Transverse colon (tissue), 3 donors: ENCODE data around the gene POU2F1.

ENCODE experiments used
- CTCF ChIP-seq, 5 experiments: fragments of 200-600 bp in 3 of 5; fragments of 450-650 bp in 2 of 5; sonication (generic) in 3 of 5; IDR thresholded peaks; 1 replicate in 2 of 5; 2 replicates in 3 of 5; pipeline ENCODE4 v1.5.1; 2016 to 2017; ENCODE audit warnings: antibody characterized with exemption in 5 of 5, inconsistent platforms in 3 of 5, mild to moderate bottlenecking in 2 of 5, moderate library complexity in 1 of 5
- EP300 ChIP-seq: sonication (generic); formaldehyde crosslinking; IDR thresholded peaks from one replicate; pipeline ENCODE4 v1.6.1; 2017; ENCODE audit warnings: antibody characterized with exemption, low read depth

- TF ChIP-seq EP300 (no peak), CTCF (IDR thresholded peaks at IDR 0.05) (no peak)
Observed at GRCh38 chr1:167365360-167365759, 144.7 kb downstream of the POU2F1 start.
